ENCODE measurements around the gene AFG3L2.
A peak's percentile ranks its signal among the peaks of the same experiment; 100 is the strongest.
"Not testable (repeated sequence)": the region's sequence is repeated elsewhere in the genome, so short reads cannot be mapped to it uniquely, and the experiment has no call there.

AFG3L2 gene

DNA sequence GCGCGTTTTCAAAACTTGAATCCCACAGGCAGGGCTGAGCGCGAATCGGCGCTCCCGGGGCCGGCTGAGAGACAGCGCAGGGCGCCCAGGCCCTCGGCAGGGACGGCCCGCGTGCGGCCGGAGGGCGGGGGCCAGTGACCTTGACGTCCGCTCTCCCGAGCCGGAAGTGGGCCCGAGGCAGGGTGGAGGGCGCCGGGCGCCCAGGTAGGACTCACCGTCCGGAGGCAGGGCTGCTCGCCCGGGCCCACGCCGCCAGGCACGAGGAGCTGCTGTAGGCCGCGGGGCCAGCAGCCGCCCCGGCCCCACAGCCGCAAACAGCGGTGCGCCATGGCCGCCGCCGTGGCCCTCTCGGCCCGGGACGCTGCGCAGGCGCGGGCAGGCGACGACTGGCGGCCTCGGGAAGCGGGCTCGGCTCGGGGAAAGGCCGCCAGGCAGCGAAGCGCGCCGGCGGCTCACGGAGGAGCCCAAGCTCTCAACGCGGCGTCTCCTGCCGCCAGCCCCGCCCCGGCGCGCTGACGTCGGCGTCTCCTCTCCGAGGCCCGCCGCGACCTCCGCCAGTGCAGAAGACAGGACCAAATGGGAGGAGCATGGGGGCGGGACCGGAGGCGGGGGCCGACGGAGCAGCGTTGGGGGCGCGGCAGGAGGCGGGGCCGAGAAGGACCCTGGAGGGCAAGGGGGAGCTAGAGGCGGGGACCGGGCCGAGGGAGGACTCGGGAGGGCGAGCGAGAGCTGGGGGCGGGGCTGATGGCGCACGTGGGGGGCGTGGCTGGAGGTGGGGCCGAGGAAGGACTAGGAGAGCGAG is at the start of gene AFG3L2:
Gene AFG3L2, minus strand, starts transcription at position 474 of the 802 bp plus-strand sequence. Its CDS starts 145 bp downstream, at position 329.
- peak; percentile 97 for DNase-seq (ENCODE audit: low read depth)
- H3K4me3 ChIP-seq (ENCODE audit: low read depth, low read length), result peak within 1 kb of the TSS; percentile 88

DNA sequence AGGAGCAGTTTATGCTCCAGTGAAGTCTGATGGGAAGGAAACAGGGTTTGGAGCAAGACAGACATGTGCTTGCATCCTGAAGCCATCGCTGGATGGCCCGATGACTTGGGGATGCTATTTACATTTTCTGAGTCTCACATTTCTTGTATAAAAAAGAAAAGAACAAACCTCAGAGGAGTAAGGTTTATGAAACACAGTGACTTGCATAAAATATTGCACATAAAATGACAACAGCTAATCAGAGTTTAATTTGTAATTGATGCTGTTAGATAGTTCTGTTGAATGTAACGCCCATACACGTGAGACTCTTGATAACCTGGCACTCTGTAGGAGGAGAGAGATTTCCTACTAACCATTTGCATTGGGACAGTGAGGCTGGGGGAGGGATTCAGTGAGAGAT is 47.2 kb upstream of the AFG3L2 start:
- DNase-seq (ENCODE audit: low read depth), result no peak

DNA sequence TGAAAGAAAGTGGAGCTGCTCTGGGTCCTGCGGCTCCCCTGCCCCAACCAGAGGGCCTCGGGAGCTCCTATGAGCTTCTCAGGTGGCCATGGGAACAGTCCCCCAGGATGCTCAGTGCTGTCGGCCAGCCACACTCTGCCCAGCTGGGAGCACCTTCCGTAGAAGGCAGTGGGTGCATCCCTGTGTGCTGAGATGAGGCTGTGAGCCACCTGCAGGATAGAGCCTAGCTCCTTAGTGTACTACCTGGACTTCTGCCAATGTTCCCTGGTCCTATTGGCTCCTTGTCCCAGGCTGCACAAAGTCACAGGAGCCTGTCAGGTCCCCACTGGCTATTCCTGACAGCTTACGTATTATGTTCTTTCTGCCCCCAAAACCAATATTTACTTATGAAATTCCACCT is 46.8 kb upstream of the AFG3L2 start:
- H3K4me3 ChIP-seq (ENCODE audit: low read depth, low read length), result no peak overlapping the region
- DNase-seq (ENCODE audit: low read depth), result no peak

More for the DNA sequence above, 47.2 kb upstream of the AFG3L2 start:
- H3K4me3 ChIP-seq (ENCODE audit: low read depth, low read length), result no peak overlapping the region

DNA sequence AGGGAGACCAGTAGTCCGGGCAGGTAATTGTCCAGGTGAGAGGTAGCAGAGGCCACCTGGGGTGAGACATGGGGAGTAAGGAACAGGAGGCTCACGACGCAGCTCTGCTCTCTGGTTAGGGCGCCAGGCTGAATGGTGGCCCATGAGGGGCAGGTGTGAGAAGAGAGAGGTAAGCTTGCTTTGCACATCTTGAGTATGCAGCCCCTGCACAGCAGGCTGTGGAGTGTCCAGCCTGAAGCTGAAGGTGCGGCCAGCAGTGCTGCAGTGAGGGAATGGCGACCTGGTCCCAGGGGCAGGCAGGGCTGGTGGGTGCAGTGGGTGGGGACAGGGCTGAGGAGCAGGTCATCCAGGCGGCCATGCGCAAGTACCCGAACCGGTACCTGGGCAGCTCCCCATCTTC is 46.4 kb upstream of the AFG3L2 start:
- no peak overlapping the region for H3K4me3 ChIP-seq (ENCODE audit: low read depth, low read length)

DNA sequence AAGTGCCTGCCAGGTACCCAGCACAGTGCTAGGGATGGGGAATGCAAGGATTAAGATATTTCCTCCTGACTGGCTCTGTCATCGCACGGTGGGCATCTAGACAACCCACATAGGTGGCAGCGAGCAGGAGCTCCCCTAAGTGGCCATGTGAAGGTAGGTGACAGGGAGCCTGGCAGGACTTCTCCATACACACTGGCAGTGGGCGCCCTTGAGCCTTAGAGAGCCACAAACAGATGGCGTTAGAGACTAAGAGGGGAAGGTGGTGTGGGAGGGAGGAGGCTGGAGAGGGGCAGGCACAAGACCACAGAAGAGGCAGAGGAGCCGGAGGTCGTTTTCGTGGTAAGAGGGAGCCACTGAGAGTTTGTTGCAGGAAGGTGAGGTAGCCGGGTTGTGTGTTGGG is 45.9 kb upstream of the AFG3L2 start:
- no peak overlapping the region for H3K4me3 ChIP-seq (ENCODE audit: low read depth, low read length)
- no peak for DNase-seq (ENCODE audit: low read depth)

More for the DNA sequence above, 46.4 kb upstream of the AFG3L2 start:
- no peak for DNase-seq (ENCODE audit: low read depth)

DNA sequence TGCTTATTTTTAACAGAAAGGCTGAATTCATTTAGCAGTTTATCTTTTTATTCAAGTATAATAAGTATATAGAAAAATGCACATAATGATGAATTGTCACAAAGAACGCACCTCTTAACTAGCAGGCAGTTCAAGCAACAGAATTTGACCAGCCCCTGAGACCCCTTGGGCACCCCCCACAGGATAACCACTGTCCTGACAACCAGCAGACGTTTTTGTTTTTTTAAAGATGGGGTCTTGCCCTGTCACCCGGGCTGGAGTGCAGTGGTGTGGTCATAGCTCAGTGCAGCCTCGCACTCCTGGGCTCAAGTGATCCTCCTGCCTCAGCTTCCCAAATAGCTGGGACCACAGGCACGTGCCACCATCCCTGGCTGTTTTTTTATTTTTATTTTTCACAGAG is 44.7 kb upstream of the AFG3L2 start:
- no peak overlapping the region for H3K4me3 ChIP-seq (ENCODE audit: low read depth, low read length)
- DNase-seq (ENCODE audit: low read depth), result no peak

DNA sequence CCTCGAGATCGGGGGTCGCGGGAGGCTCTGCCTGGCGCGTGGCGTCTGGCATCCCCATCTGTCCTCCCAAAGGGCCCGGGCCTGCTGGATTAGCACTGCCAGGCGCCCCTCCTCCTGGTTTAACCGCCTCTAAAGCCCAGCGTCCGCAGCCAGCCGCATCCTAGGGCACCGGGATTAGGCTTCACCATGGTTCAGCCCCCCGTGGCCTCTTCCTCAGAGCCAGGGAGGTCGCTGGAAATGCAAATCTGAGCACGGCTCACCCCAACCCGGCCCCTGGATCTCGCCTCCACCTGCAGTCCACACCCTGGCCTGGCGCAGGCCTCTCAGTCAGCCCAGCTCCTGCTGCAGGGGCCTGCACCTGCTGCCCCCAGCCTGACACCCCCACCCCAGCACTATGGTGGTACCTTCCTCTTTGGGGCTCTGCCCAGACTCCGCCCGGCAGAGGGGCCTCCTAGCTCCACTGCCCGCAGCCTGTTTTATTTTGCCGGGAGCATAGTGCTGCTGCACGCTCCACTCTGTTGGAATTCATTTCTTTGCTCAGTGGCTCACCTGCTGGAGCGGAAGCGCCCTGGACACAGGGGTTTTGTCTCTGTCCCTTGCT is 43.9 kb upstream of the AFG3L2 start:
- DNase-seq (ENCODE audit: low read depth), result no peak
- peak overlapping the region; percentile 25 for H3K4me3 ChIP-seq (ENCODE audit: low read depth, low read length)

DNA sequence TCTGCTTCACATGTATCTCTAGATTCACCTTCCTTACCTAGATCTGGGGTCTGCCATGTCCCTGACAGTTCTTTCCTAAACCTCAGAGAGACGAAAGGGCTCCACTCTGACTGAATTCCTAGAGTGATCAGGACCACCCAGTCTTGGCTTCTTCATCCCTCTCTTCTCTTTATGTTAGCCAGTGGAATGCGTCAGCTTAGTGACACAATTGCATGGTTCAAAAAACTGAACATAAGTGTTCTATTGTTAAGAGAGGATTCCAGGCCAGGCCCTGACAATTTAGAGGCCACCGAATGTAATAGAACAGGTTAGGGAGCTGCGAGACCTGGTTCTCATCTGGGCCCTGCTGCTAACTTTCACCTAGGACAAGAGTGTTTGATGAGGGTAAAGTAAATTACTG is 40.7 kb upstream of the AFG3L2 start:
- DNase-seq (ENCODE audit: low read depth), result no peak
- H3K4me3 ChIP-seq (ENCODE audit: low read depth, low read length), result no peak overlapping the region

DNA sequence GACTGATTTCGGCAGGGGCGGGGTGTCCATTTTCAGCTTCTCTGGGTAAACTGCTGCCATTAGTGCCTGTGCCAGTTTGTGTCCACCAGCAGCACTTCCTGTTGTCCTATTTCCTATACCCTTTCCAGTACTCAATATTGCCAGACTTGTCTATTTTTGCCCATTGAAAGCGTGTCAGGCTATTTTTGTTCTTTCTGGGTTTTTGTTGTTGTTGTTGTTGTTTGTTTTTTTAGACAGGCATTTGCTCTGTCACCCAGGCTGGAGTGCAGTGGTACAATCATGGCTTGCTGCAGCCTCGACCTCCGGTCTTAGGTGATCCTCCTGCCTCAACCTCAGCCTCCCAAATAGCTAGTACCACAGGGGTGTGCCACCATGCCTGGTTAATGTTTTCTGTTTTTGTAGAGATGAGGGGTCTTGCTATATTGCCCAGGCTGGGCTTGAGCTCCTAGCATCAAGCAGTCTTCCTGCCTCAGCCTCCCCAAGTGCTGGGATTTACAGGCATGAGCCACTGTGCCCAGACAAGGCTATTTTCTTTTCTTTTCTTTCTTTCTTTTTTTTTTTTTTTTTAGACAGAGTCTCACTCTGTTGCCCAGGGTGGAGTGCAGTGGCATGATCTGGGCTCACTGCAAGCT is 39.2 kb upstream of the AFG3L2 start:
- no peak overlapping the region for H3K4me3 ChIP-seq (ENCODE audit: low read depth, low read length)
- DNase-seq (ENCODE audit: low read depth), result no peak

DNA sequence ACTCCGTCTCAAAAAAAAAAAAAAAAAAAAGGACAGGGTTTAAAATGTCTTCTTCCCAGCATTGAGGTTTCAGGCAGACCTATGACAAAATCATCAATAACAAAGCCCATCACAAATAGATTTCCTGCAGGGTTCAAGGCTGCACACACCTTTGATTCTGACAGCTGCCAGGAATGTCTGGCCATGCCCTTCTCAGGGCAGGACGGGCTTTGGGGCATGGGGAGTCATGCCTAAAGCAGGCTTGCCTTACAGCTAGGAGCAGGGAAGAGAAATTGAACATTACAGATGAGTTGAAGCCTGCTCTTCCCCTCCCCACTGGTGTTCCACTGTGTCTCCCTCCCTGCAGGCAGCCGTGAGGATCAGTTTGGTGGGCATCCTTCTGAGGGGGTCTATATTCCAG is 34.4 kb upstream of the AFG3L2 start:
- no peak overlapping the region for H3K4me3 ChIP-seq (ENCODE audit: low read depth, low read length)

DNA sequence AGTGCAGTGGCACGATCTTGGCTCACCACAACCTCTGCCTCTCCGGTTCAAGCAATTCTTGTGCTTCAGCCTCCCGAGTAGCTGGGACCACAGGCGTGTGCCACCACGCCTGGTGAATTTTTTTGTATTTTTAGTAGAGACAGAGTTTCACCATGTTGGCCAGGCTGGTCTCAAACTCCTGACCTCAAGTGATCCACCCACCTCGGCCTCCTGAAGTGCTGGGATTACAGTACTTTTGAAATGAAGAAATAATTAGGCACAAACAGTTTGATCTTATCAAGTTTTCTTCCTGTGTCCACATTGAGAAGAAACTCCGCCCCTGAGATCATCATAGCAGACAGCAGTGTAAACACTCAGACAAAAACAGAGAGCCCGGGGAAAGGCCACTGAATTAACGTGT is 33.7 kb upstream of the AFG3L2 start:
- DNase-seq (ENCODE audit: low read depth); H3K4me3 ChIP-seq (ENCODE audit: low read depth, low read length): not testable (repeated sequence)

More for the DNA sequence above, 34.4 kb upstream of the AFG3L2 start:
- no peak for DNase-seq (ENCODE audit: low read depth)

DNA sequence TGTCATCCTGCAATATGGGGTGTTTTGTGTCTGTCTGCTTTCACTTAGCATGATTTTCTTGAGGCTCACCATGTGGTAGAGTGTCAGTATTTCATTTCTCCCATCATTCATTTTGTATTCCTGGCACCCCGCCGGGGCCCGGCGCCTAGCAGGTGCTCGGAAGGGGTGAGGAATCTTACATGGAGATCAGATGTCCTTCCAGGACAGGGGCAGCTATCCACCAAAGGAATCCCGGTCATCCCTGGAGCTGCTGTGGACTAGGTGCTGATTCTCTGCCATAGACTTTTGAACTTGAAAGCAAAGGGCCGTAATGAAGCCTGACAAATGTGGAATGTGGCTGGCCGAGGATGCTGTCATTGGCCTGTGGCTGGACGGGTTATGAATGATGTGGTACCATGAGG is 33.1 kb upstream of the AFG3L2 start:
- no peak for DNase-seq (ENCODE audit: low read depth)

DNA sequence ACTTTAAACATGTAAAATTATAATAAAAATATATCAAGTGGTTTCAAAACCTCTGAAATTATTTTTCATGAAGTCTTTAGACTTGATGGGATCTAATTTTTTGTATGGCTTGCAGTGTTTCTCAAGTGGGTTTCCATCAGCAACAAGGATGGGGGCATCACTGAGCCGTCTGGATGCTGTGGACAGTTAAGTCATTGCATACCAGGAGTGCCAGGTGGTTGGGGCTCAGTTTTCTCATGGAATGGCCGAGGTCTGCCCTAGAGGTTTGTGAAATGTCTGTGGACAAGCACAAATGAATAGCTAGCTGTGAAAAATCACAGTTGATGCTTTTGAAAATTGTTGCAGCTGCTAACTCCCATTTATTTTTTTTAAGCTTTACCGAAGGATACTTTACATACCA is 32.4 kb upstream of the AFG3L2 start:
- DNase-seq (ENCODE audit: low read depth), result no peak

More for the DNA sequence above, 33.1 kb upstream of the AFG3L2 start:
- H3K4me3 ChIP-seq (ENCODE audit: low read depth, low read length), result no peak overlapping the region

DNA sequence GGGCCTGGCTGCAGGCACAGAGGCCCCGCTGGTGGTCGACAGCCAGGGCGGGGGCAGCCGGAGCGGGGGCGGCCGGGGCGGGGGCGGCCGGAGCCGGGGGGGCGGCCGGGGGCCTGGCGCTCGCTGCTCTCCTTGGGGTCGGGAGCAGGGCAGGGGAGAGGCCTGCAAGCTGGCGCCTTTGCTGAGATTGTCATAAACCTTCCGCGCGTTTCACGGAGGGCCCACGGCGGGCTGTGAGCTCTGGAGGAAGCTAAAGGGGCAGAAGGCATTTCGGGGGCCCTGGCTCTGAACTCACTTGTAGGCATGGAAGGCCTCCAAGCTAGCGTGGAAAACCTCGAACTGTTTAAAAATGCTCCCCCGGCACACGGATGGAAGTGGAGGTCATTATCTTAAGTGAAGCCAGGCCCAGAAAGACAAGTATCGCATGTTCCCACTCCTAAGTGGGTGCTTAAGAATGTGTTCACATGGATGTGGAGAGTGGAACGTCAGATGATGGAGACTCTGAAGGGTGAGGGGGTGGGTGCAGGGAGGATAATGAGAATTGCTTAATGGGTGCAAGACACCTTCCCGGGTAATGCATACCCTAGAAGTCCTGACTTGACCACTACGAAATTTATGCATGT is 31.3 kb upstream of the AFG3L2 start:
- peak overlapping the region; percentile 66 for H3K4me3 ChIP-seq (ENCODE audit: low read depth, low read length)
- no peak for DNase-seq (ENCODE audit: low read depth)

More for the DNA sequence above, 32.4 kb upstream of the AFG3L2 start:
- H3K4me3 ChIP-seq (ENCODE audit: low read depth, low read length), result no peak overlapping the region

DNA sequence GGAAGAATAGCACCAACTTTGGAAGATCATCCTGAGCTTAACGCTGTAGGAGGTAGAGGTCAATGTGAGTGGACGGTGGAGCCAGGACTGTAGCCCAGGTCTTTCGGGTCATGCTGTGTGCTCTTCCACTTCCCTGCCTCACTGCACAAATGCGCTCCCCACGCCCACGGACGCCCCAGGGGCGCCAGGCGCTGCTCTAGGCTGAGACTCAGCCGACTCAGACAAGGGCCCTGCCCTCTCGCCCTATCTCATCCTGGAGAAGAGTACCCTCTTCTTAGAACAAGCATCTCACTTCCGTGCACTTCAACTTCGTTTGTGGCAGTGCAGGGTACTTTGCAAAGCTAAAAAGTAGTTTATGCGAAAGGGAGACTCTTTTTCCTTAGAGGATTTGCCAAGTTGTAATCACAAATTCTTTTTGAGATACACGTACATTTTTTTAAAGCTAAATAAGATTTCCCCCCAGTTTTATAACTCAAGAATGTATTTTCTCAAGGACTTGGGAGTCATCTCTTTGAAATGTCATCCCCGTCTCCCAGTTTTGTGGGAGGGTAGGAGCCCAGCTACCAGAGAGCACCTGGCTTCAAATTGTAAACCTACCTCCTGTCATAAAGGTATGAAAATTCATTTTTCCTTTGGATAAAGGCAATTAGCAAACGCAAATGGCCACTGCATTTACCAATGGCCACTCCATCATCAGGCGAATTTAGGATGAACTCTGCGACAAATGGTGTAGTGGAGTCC is 29.5 kb upstream of the AFG3L2 start:
- H3K4me3 ChIP-seq (ENCODE audit: low read depth, low read length), result no peak overlapping the region
- DNase-seq (ENCODE audit: low read depth), result no peak

DNA sequence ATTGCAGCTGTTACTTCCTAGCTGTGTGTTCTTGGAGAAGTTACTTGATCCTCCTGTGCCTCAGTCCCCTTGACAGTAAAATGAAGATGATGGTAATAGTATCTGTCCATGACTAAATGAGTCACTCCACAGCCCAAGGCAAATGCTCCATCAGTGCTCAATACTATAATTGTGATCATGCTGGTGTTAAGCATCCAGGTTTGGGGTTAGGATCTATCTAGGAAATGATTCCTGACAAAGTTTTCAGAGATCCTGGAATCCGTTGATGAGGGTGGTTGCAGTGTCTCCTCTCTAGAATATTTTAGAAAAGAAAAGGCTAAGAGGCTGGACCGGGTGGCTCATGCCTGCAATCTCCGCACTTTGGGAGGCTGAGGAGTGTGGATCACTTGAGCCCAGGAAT is 28.0 kb upstream of the AFG3L2 start:
- no peak for DNase-seq (ENCODE audit: low read depth)
- H3K4me3 ChIP-seq (ENCODE audit: low read depth, low read length), result no peak overlapping the region

DNA sequence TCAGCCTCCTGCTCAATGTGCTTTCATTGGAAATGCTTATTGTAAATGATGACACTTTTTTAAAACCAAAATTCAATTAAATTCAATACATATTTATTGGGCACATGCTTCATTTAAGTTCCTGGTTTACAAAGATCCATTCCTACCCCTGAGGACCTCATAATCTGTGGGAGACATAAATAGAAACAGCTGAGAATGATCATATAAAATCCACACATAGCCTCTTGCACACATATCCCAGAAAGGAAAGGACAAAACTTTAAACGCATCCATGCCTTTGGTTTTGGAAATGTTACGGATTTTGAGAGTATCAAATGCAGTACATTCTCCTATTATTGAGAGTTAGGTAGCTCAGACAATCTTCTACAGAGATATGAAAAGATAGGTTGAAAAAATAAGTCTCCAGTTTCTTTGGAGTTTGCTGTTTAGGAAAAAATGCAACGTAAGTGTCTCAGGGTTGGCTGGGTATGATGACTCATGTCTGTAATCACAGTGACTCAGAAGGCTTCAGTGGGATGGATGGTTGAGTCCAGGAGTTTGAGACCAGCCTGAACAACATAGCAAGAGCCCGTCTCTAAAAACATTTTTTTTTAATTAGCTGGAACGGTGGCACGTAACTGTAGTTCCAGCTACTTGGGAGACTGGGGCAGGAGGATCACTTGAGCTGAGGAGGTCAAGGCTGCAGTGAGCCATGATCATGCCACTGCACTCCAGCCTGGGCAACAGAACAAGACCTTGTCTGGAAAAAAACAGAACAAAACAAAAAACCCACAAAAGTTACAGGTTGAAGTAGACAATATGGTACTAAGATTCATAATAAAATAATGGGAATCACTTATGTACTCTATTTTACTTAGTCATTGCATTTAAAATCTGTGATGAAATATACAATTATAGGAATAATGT is 26.8 kb upstream of the AFG3L2 start:
- DNase-seq (ENCODE audit: low read depth), result peak; percentile 53
- H3K4me3 ChIP-seq (ENCODE audit: low read depth, low read length), result no peak overlapping the region

DNA sequence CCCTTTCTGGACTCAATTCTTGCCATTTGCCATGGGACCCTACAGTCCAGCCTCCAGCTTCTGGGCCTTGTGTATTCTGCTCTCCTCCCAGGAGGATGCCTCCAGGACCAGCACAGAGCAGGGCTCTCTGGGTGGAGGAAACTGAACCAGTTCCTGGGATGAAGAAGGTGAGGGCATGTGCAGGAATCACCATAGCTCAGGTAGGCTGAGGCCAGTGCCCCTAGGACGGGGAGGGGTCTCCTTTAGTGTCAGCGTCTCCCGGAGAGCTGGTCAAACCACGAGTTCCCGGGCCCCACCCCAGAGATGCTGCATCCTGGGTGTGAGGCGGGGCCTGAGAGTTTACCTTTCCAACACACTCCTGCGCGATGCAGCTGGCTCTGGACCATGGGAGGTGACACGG is 24.9 kb upstream of the AFG3L2 start:
- DNase-seq (ENCODE audit: low read depth), result no peak
- no peak overlapping the region for H3K4me3 ChIP-seq (ENCODE audit: low read depth, low read length)

DNA sequence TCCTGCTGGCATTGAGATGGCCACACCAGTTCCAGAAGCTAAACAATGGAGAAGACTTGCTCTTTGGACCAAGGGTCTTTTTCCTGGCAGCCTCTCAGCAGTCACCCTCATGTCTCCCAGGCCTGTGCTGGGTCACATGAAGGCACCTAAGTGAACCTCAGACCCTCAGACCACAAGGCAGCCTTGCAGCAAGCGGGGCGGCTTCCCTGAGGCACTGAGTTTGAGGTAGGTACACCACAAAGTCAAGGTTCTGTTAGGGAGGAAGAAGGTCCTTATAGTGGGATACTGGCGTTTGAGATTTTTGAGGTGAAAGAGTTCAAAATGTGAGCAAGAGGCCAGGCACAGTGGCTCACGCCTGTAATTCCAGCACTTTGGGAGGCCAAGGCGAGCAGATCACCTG is 22.2 kb upstream of the AFG3L2 start:
- DNase-seq (ENCODE audit: low read depth), result no peak
- no peak overlapping the region for H3K4me3 ChIP-seq (ENCODE audit: low read depth, low read length)

All from skeletal muscle cell (primary cell).